ENCODE data around the gene OR4K14.
"Not testable (repeated sequence)": the region's sequence is repeated elsewhere in the genome, so short reads cannot be mapped to it uniquely, and the experiment has no call there.

OR4K14 gene

GRCh38 chr14:20019257-20019865, at the start of gene OR4K14:
TSS of gene OR4K14 (minus strand) at chr14:20019307. CDS start at chr14:20015193, 4,114 bp downstream.
- DNase-seq: no peak

GRCh38 chr14:20059745-20060144, 40.6 kb upstream of the OR4K14 start, which contains the start of gene OR4L1:
TSS of gene OR4L1 (plus strand) at chr14:20060045. CDS start at chr14:20060045, 0 bp downstream.
- DNase-seq: no peak

- DNase-seq: no peak
Measured at GRCh38 chr14:20048202-20048601, 29.1 kb upstream of the OR4K14 start.

GRCh38 chr14:20044243-20044642, 25.1 kb upstream of the OR4K14 start:
- no peak for DNase-seq

GRCh38 chr14:20035938-20036337, 16.8 kb upstream of the OR4K14 start, which contains the start of gene OR4K13:
TSS of gene OR4K13 (minus strand) at chr14:20036038. CDS start at chr14:20034758, 1,280 bp downstream.
- no peak for DNase-seq

GRCh38 chr14:20035449-20035848, 16.3 kb upstream of the OR4K14 start:
- DNase-seq: no peak

- no peak for DNase-seq
Measured at GRCh38 chr14:20031058-20031457, 12.0 kb upstream of the OR4K14 start.

GRCh38 chr14:20008156-20008555, 11.0 kb downstream of the OR4K14 start:
- no peak for DNase-seq

- no peak for DNase-seq
Measured at GRCh38 chr14:20002319-20002718, 16.8 kb downstream of the OR4K14 start.

- DNase-seq: no peak
Measured at GRCh38 chr14:20001863-20002262, 17.2 kb downstream of the OR4K14 start, which contains the start of gene OR4Q2. TSS of gene OR4Q2 (plus strand) at chr14:20002163.

- DNase-seq: no peak
Measured at GRCh38 chr14:19993438-19993837, 25.7 kb downstream of the OR4K14 start.

GRCh38 chr14:19975291-19975690, 43.8 kb downstream of the OR4K14 start, which contains the start of gene OR4K15:
TSS of gene OR4K15 (plus strand) at chr14:19975591. CDS start at chr14:19975591, 0 bp downstream.
- no peak for DNase-seq

GRCh38 chr14:19974844-19975243, 44.3 kb downstream of the OR4K14 start:
- DNase-seq: no peak

- DNase-seq: not testable (repeated sequence)
Measured at GRCh38 chr14:19969735-19970134, 49.4 kb downstream of the OR4K14 start.

Data from activated CD8-positive, alpha-beta memory T cell treated with anti-CD3 and anti-CD28 coated beads, Interleukin-2, amount 50 U/mL, for 48 hours (primary cell).